PFSK-1 (cell line): ENCODE results near the gene NAA16.

ENCODE experiments used
- FOXP2 ChIP-seq: optimal IDR thresholded peaks from 2 replicates; pipeline ENCODE3; 2011; ENCODE audit warnings: borderline replicate concordance, control low read depth, inconsistent platforms; ENCODE audit not compliant: insufficient read depth; ENCODE audit errors: extremely low read length, extremely low read depth
- POLR2AphosphoS5 ChIP-seq: IDR thresholded peaks from 2 replicates; pipeline ENCODE4 v1.6.1; 2012; ENCODE audit warnings: low read depth, mild to moderate bottlenecking, control low read depth, low read length, moderate library complexity
- REST ChIP-seq, 2 experiments: IDR thresholded peaks; 2 replicates each; pipeline versions ENCODE4 v1.6.1 to v1.8.0; 2011 to 2012; ENCODE audit warnings: low read depth in 2 of 2, low read length in 2 of 2, control low read depth in 1 of 2, inconsistent platforms in 1 of 2, mild to moderate bottlenecking in 1 of 2, moderate library complexity in 1 of 2; ENCODE audit not compliant: insufficient read depth in 1 of 2
- SIN3A ChIP-seq: IDR thresholded peaks from 2 replicates; pipeline ENCODE4 v1.6.1; 2012; ENCODE audit warnings: mild to moderate bottlenecking, low read length, moderate library complexity, borderline replicate concordance; ENCODE audit not compliant: insufficient read depth
- TAF1 ChIP-seq: IDR thresholded peaks from 2 replicates; pipeline ENCODE4 v1.6.1; 2012; ENCODE audit warnings: low read length, control low read depth, borderline replicate concordance; ENCODE audit not compliant: insufficient read depth

Gene NAA16

GRCh38 chr13:41293272-41293671, 17.8 kb upstream of the NAA16 start:
- TF ChIP-seq POLR2AphosphoS5, result no peak
- no peak for TF ChIP-seq SIN3A
- no peak for TF ChIP-seq REST (IDR thresholded peaks at IDR 0.05; ENCODE audit: insufficient read depth in 1 of 2, low read depth in 2 of 2, low read length in 2 of 2)
- TF ChIP-seq FOXP2, result no peak
- no peak for TF ChIP-seq TAF1

- TF ChIP-seq FOXP2 (no peak), REST (IDR thresholded peaks at IDR 0.05; ENCODE audit: insufficient read depth in 1 of 2, low read depth in 2 of 2, low read length in 2 of 2) (no peak), POLR2AphosphoS5 (no peak), SIN3A (no peak), TAF1 (no peak)
Measured at GRCh38 chr13:41294914-41295313, 16.2 kb upstream of the NAA16 start.

- no peak for TF ChIP-seq TAF1
- TF ChIP-seq POLR2AphosphoS5, result no peak
- no peak for TF ChIP-seq REST (IDR thresholded peaks at IDR 0.05; ENCODE audit: insufficient read depth in 1 of 2, low read depth in 2 of 2, low read length in 2 of 2)
- no peak for TF ChIP-seq FOXP2
- no peak for TF ChIP-seq SIN3A
Measured at GRCh38 chr13:41295973-41296372, 15.1 kb upstream of the NAA16 start.

- TF ChIP-seq FOXP2 (no peak), REST (IDR thresholded peaks at IDR 0.05; ENCODE audit: insufficient read depth in 1 of 2, low read depth in 2 of 2, low read length in 2 of 2) (no peak), TAF1 (no peak), SIN3A (no peak), POLR2AphosphoS5 (no peak)
Measured at GRCh38 chr13:41296879-41297646, 14.0 kb upstream of the NAA16 start.
